ENCODE results near the gene PLVAP. TPM values are rescaled to one million over a fixed set of nuclear protein-coding genes. Genes with fewer than 3 reads are reported as not detected.
A peak's percentile ranks its signal among the peaks of the same experiment; 100 is the strongest.

Gene PLVAP
- total and polyA plus RNA-seq, 9 of the 15 experiments (the other 6 are each of a cell fraction or from before 2014, with no cell fraction given), result 0.09 to 0.84 (median 0.51) TPM; not detected in 4

- H2AFZ ChIP-seq (ENCODE audit: low read depth, low read length), result peak overlapping the region; percentile 92
- TF ChIP-seq ELF2 (CRISPR knock-in tag; IDR thresholded peaks at IDR 0.05), result no peak
- TF ChIP-seq ZNF778 (CRISPR knock-in tag; IDR thresholded peaks at IDR 0.05), result no peak
- 0 out of 2 replicates have a peak, but pooled peaks have one; percentile 18 for TF ChIP-seq SUPT5H (IDR thresholded peaks at IDR 0.05)
- TF ChIP-seq ZNF12 (CRISPR knock-in tag; IDR thresholded peaks at IDR 0.05), result no peak
- TF ChIP-seq NR2C2 (CRISPR knock-in tag; IDR thresholded peaks at IDR 0.05), result peak; percentile 60; the same call in 1 of the 2 replicates
- TF ChIP-seq NR2C2 (tag; IDR thresholded peaks at IDR 0.05), result no peak
- no peak for TF ChIP-seq E2F3 (CRISPR knock-in tag; IDR thresholded peaks at IDR 0.05)
- no peak for TF ChIP-seq ZNF76 (CRISPR knock-in tag; IDR thresholded peaks at IDR 0.05; ENCODE audit: borderline replicate concordance)
- peak; percentile 31 for TF ChIP-seq RBM22 (IDR thresholded peaks at IDR 0.05; ENCODE audit: low read depth, low read length, poor library complexity, severe bottlenecking)
- TF ChIP-seq FOXM1 (IDR thresholded peaks at IDR 0.05; ENCODE audit: low read depth), result no peak
- no peak for TF ChIP-seq FOXM1 (CRISPR knock-in tag; IDR thresholded peaks at IDR 0.05; ENCODE audit: low read depth)
- peak; percentile 81 for TF ChIP-seq RBM25 (IDR thresholded peaks at IDR 0.05; ENCODE audit: low read depth, low read length, severe bottlenecking)
- TF ChIP-seq PTTG1 (tag; IDR thresholded peaks at IDR 0.05; ENCODE audit: low read depth), result no peak
- peak; percentile 73; the same call in 1 of the 2 replicates for TF ChIP-seq ILF3 (IDR thresholded peaks at IDR 0.05; ENCODE audit: borderline replicate concordance)
- TF ChIP-seq FOXP1 (CRISPR knock-in tag; IDR thresholded peaks at IDR 0.05), result peak; percentile 24; the same call in 1 of the 2 replicates
- no peak for TF ChIP-seq HMG20B (CRISPR knock-in tag; IDR thresholded peaks at IDR 0.05)
- TF ChIP-seq, protein P1, sequence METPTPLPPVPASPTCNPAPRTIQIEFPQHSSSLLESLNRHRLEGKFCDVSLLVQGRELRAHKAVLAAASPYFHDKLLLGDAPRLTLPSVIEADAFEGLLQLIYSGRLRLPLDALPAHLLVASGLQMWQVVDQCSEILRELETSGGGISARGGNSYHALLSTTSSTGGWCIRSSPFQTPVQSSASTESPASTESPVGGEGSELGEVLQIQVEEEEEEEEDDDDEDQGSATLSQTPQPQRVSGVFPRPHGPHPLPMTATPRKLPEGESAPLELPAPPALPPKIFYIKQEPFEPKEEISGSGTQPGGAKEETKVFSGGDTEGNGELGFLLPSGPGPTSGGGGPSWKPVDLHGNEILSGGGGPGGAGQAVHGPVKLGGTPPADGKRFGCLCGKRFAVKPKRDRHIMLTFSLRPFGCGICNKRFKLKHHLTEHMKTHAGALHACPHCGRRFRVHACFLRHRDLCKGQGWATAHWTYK (CRISPR knock-in tag; IDR thresholded peaks at IDR 0.05), result 0 out of 2 replicates have a peak, but pooled peaks have one; percentile 48
- no peak for TF ChIP-seq IRF9 (tag; IDR thresholded peaks at IDR 0.05)
- TF ChIP-seq, protein P2, sequence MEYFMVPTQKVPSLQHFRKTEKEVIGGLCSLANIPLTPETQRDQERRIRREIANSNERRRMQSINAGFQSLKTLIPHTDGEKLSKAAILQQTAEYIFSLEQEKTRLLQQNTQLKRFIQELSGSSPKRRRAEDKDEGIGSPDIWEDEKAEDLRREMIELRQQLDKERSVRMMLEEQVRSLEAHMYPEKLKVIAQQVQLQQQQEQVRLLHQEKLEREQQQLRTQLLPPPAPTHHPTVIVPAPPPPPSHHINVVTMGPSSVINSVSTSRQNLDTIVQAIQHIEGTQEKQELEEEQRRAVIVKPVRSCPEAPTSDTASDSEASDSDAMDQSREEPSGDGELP (CRISPR knock-in tag; IDR thresholded peaks at IDR 0.05; ENCODE audit: borderline replicate concordance), result peak; percentile 57
- peak; percentile 31; the same call in 1 of the 2 replicates for TF ChIP-seq SIN3B (IDR thresholded peaks at IDR 0.05; ENCODE audit: low read depth)
- TF ChIP-seq ZNF77 (CRISPR knock-in tag; IDR thresholded peaks at IDR 0.05), result no peak
Observed at GRCh38 chr19:17390665-17391370, 13.7 kb upstream of the PLVAP start.

More at GRCh38 chr19:17390665-17391370, 13.7 kb upstream of the PLVAP start:
- no peaks in the 10 kb centered on the region for H4K20me1 ChIP-seq (replicated peaks; ENCODE audit: control insufficient read depth, insufficient read depth, low read length)
- peak overlapping the region; percentile 51 for H3K4me3 ChIP-seq
- in situ Hi-C loops (cut with MboI) (no loop called here), intact Hi-C loops (cut with micrococcal nuclease) (no loop called here)
- H3K27me3 ChIP-seq (ENCODE audit: control insufficient read depth in 2 of 2, insufficient read depth in 2 of 2, low read length in 2 of 2), result no peaks in the 10 kb centered on the region
- peaks cover 22 to 40% of the 10 kb centered on the region in 2 experiments for H3K4me1 ChIP-seq (replicated peaks in 1 of 2; ENCODE audit: control insufficient read depth in 2 of 2, insufficient read depth in 2 of 2, low read length in 2 of 2)
- no peaks in the 10 kb centered on the region for H3K79me2 ChIP-seq (ENCODE audit: control insufficient read depth, insufficient read depth, low read length)
- DNase-seq (ENCODE audit: extremely low read depth in 1 of 4, low spot score in 3 of 4) (peak; percentile 96 to 97 (median 97)), FAIRE-seq (peak; percentile 86), ATAC-seq (peak; percentile 99)
- H3K9ac ChIP-seq (ENCODE audit: insufficient read depth in 1 of 2, low read depth in 2 of 2, low read length in 2 of 2), result peak overlapping the region in 1 of 2 experiments; percentile 86; a peak in 3 of 4 replicates
- no peak overlapping the region for H3K27ac ChIP-seq (ENCODE audit: extremely low read depth, low read depth, low read length)
- peaks cover 9% of the 10 kb centered on the region for H3K9me3 ChIP-seq (replicated peaks; ENCODE audit: control insufficient read depth, insufficient read depth, low read depth, low read length)
- ChIA-PET POLR2A (interaction anchor here (0.5 to 0.7 kb wide), 3 partner anchors 35 to 67 kb away, joined by 3 to 4 read pairs (median 3); no protein-coding TSS in a partner anchor), CTCF (ENCODE audit: low intra/inter-chr PET ratio) (interaction anchor here (0.6 to 2.0 kb wide), 5 partner anchors 86 to 131 kb away, joined by 3 to 7 read pairs (median 3); no protein-coding TSS in a partner anchor)
- no peaks in the 10 kb centered on the region for H3K36me3 ChIP-seq (ENCODE audit: control insufficient read depth, insufficient read depth, low read length)
- BruUV-seq (replicated peaks), result no TSS peak
- 1% methylated on average over 38 of the region's 50 CpGs for WGBS (ENCODE audit: insufficient coverage, low coverage, missing lambda C conversion rate)
- H3K4me2 ChIP-seq (ENCODE audit: insufficient read depth, low read length), result peak overlapping the region; percentile 92
- H3K9me1 ChIP-seq (ENCODE audit: control insufficient read depth, insufficient read depth, low read length), result no peaks in the 10 kb centered on the region

Measured in K562 (cell line).